NCI-H526 (cell line): ENCODE data around the gene PIGZ.
A peak's percentile ranks its signal among the peaks of the same experiment; 100 is the strongest.
"Not testable (repeated sequence)": the region's sequence is repeated elsewhere in the genome, so short reads cannot be mapped to it uniquely, and the experiment has no call there.

Experiments used
- DNase-seq, 2 experiments: peaks; one replicate each; lab custom pipeline; 2025; lab: John Stamatoyannopoulos, UW

PIGZ gene

DNA sequence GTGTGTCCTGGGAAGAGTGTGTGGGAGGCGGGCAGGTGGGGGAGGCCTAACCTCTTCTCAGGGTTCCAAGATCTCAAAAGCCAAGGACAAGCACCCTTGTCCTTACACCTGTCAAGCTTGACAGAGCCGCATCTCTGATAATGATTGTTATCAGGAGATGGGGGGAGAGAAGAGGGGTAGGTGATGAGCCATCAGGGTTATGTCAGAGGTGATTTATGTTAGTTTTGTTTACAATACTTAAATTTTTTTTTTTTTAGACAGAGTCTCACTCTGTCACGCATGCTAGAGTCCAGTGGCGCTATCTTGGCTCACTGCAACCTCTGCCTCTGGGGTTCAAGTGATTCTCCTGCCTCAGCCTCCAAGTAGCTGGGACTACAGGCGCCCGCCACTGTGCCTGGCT, 18.9 kb downstream of the PIGZ start:
- DNase-seq = no peak

DNA sequence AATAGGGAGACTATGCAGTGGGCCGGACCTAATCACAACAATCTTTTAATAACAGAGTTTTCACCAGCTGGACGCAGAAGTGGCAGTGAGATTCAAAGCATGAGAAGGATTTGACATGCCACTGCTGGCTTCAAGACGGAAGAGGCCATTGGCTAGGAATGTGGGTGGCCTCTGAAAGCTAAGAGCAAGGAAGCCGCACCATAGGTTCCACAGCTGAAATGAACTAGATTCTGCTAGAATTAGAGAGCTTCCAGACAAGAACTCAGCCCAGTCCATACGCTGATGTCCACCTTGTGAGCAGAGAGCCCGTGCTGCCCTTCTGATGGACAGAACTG, 19.4 kb downstream of the PIGZ start:
- no peak for DNase-seq

DNA sequence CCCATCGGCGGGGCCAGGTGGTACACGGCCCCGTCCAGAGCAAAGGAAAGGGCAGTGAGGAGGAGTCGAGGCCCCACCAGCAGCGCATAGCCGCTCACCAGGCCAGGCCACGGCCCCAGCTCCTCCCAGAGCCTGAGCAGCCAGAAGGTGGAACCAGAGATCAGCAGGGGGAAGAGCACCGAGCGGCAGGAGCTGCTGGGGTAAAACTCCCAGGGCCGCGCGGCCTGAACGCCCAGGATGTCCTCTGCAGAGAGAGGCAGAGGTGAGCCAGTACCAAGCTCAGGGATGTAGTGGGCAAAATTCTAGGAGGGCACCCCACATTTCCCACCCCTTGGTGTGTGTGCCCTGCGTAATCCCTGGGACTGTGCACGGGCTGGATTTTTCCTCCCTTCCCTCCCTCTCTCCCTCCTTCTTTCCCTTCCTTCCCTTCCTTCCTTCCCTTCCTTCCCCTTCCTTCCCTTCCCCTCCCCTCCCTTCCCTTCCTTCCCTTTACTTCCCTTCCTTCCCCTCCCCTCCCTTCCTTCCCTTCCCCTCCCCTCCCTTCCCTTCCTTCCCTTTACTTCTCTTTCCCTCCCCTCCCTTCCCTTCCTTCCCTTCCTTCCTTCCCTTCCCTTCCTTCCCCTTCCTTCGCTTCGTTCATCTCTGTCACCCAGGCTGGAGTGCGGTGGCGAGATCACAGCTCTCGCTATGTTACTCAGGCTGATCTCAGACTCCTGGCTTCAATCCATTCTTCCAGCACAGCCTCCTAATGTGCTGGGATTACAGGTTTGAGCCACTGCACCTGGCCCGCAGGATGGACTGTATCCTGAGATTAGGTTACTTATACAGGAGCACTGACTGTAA, 20.0 kb downstream of the PIGZ start:
- DNase-seq = peak in 1 of 2 experiments; percentile 33

GRCh38 chr3:196947860-196948441, 20.7 kb downstream of the PIGZ start:
- DNase-seq = no peak

DNA sequence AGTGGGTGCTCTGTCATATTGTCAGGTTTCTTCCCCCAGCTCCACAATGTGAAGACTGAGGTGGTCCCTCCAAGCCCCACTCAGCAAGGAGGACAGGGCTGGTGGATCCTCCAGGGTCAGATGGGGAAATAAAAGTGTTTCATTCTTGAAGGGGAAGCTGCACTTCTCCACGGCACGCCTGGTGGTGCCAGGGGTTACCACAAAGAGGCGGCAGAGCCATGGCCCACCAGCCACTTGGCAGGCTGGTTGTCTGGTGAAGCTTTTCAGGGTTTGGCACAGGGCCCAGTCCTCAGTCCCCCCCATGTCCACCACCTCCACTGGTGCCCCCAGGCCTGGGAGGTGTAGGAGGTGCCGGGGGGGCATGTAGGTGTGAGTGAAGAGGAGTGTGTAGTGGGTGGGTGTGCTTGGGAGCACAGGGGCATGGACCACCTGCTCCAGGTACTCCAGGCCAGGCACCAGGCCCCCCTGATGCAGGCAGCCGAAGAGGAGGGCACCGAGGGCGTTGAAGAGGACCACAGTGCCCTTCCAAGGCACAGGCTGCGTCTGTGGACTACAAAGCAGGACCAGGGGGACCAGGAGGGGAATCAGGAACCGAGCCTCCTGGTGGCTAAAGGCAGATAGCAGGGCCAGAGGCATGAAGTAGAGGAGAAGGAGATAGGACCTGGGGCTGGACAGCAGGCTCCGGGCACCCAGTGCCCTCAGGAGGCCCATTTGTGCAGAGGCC, 21.3 kb downstream of the PIGZ start:
- DNase-seq = peak in 1 of 2 experiments; percentile 12

- not testable (repeated sequence) for DNase-seq
Measured at GRCh38 chr3:196944037-196944790, 24.4 kb downstream of the PIGZ start.

- DNase-seq = peak in 1 of 2 experiments; percentile 41
Measured at GRCh38 chr3:196942915-196943277, 25.7 kb downstream of the PIGZ start.

DNA sequence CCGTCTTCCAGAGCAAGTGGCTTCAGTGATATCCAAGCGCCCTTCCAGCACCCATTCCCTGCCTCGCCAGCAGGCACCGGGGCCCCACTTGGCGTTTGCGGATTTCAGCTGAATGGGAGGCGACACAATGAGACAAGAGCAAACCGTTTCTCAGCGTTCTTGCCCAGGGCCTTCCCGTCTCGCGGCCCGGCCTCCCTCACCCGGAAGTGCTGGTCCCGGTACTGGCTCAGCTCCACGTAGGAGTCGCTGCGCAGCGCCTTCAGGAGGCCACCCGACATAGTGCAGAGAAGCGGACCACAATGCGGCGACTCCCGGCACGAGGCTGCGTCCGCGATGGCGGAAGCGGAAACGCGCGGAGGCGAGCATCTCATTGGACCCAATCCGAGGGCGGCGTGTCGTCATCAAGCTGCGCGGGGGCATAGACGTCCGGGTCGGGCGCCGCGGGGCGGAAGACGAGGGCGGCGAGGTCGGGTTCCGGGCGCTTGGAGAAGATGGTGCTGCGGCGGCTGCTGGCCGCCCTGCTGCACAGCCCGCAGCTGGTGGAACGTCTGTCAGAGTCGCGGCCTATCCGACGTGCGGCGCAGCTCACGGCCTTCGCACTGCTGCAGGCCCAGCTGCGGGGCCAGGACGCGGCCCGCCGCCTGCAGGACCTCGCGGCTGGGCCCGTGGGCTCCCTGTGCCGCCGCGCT, 26.3 kb downstream of the PIGZ start, which contains the start of gene NCBP2:
NCBP2 (minus strand) TSS at position 303 of the 689 bp plus-strand sequence; CDS start at position 278, 25 bp downstream.
- DNase-seq = peak; percentile 93 to 99

DNA sequence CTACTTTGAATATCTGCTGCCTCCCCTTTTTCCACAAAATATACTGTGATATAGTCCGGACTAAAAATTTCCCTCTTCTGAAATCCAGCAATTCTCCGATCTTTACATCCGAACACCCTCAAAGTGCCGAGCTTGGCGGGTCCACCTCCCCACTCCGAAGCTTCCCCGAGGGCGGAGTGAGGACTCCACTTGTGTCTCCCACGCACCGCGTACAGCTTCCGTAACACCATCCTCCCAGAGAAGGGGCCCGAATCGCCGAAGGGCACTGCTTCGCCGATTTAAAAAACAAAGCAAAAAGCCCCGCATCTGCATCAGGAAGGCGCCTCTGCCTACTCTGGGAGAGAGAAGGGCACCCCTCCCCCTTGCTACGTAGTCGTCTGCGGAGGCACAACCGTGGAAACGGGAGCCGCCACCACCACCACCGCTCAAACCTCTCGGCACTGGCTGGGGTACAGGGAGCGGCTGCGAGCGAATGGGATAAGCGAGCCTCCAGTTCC, 26.9 kb downstream of the PIGZ start:
- peak; percentile 55 to 80 for DNase-seq

GRCh38 chr3:196938576-196938975, 30.1 kb downstream of the PIGZ start:
- DNase-seq = no peak

DNA sequence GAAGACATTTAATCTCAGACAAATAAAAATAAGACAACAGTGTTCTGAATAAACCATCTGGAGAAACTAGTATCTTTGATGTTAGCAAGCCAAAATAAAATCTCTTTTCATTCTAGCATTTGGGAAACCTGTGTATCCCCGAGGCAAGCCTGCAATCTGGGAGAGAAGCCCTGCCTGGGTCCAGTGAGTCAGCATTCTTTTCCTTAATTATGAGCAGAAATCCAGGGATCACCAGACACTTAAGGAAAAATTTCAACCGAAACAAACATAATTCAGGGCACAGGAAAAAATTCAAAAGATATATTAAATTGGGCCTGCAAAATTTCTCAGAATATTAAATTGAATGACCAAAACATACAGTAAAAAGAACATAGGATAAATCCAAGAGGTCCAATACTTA, 30.5 kb downstream of the PIGZ start:
- no peak for DNase-seq

DNA sequence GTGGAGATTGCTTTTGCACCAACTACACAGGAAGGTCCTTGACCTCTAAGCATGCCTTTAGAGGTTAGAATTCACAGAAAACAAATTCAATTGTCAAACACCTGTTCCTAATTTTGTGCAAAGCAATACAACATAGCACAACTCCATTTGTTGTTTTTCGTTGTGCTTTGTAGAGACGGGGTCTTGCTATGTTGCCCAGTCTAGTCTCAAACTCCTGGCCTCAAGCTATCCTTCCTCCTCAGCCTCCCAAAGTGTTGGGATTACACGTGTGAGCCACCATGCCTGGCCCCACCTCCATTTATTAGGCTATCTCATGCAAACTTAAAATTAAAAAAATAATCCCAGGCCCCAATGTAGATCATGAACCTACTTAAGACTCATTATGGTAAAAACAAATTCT, 32.3 kb downstream of the PIGZ start:
- DNase-seq = no peak

DNA sequence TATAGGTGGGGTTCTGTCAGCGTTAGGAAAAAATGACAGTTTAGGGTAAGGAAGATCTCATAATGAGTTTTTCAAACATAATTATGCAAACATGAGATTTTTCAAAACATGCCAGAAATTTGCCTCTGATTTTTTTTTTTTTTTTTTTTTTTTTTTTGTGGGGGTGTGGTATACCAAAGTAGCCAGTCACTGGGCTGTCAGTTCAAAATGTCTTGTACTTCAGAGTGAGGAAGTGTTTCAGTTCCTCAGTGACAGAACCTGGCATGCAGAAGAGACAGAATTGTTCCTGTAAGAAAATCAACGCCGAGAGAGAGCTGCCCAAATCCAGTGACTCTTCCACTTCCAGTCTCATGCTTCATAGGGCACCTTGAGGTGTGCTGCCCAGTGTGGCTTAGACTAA, 36.0 kb downstream of the PIGZ start:
- DNase-seq = no peak

GRCh38 chr3:196931828-196932587, 36.6 kb downstream of the PIGZ start:
- no peak for DNase-seq

DNA sequence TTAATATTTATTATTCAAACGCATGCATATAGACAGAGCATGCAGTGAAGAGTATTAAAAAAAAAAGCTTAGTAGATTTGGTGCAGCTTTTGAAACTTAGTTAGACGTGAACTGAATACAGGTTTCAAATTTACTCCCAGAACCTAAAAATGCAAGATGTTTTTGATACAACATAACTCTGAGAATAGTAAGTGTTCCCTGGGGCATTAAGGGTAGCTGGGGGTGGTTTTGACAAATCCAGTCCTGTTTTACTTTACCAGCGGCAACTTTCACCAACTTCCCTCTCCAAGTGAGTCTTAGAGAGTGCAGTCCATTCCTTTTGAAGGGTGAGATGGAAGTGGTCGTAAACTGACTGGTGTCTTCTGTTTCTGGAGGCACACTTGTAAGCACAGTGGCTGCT, 37.5 kb downstream of the PIGZ start:
- no peak for DNase-seq

GRCh38 chr3:196927571-196928453, 40.8 kb downstream of the PIGZ start:
- DNase-seq = no peak

DNA sequence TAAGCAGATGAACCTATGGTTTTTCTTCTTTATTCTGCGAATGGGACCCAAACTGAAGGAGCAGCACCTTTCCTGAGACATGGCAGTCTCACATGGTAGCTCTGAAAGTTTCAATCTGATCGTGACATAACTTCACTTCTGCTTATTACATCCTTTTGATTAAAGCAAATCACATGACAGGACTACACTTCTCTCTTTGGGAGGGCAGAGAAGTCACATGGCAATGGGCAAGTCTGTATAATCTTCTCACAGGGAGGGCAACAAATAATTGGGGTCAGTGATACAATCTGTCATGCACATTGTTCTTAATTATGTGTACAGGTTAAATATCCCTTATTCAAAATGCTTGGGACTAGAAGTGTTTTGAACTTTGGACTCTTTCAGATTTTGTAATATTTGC, 47.9 kb downstream of the PIGZ start:
- no peak for DNase-seq

GRCh38 chr3:196918968-196919367, 49.7 kb downstream of the PIGZ start:
- no peak for DNase-seq

DNA sequence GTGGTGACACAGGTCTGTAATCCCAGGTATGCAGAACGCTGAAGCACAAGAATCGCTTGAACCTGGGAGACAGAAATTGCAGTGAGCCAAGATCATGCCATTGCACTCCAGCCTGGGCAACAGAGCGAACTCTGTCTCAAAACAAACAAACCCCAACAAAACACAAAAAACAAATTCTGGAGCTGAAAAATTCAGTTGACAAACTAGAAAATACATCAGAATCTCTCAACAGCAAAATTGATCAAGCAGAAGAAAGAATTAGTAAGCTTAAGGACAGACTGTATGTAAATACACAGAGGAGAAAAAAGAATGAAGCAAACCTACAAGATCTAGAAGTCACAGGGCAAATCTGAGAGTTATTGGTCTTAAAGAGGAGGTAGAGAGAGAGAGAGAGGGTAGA, 51.6 kb downstream of the PIGZ start:
- no peak for DNase-seq

DNA sequence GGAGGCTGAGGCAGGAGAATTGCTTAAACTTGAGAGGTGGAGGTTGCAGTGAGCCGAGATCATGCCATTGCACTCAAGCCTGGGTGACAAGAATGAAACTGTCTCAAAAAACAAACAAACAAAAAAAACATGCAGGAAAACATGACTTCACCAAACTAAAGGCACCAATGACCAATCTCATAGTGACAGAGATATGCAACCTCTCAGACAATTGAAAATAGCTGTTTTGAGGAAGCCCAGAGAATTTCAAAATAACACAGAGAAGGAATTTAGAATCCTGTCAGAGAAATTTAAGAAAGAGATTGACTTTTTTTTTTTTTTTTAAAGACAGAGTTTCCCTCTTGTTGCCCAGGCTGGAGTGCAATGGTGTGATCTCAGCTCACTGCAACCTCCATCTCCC, 52.4 kb downstream of the PIGZ start:
- no peak for DNase-seq
